Heart right ventricle (tissue), 16 donors: ENCODE measurements around the gene MRPS9. TPM values are rescaled to one million over a fixed set of nuclear protein-coding genes. Genes with fewer than 3 reads are reported as not detected.

Experiments
- ATAC-seq, 8 donors: fragments of 200-7000 bp; cut with Tn5 transposase; one replicate each; pipeline ENCODE4 v1.9.1; 2020; ENCODE audit warnings: mild to moderate bottlenecking in 8 of 8, moderate library complexity in 8 of 8, moderate number of reproducible peaks in 1 of 8
- DNase-seq, 2 donors: peaks; one replicate each; pipeline ENCODE4 v3.0.0-alpha.2; 2020
- H3K27ac ChIP-seq, 10 donors: fragments of 200-600 bp; sonication (generic) in 2 of 10; one replicate each; pipeline versions ENCODE4 v1.5.0 to v1.8.0; 2020 to 2022; ENCODE audit warnings: mild to moderate bottlenecking in 3 of 10
- H3K27me3 ChIP-seq, 7 donors: fragments of 200-600 bp; one replicate each; pipeline ENCODE4 v1.8.0; 2021 to 2022; ENCODE audit warnings: mild to moderate bottlenecking in 2 of 7
- H3K36me3 ChIP-seq, 9 donors: fragments of 200-600 bp; sonication (generic) in 1 of 9; one replicate each; pipeline versions ENCODE4 v1.5.0 to v1.8.0; 2020 to 2022; ENCODE audit warnings: mild to moderate bottlenecking in 2 of 9
- H3K4me1 ChIP-seq, 9 donors: fragments of 200-600 bp; sonication (generic) in 1 of 9; one replicate each; pipeline versions ENCODE4 v1.5.0 to v1.8.0; 2020 to 2022; ENCODE audit warnings: mild to moderate bottlenecking in 4 of 9
- H3K4me3 ChIP-seq, 10 donors: fragments of 200-600 bp; sonication (generic) in 2 of 10; one replicate each; pipeline versions ENCODE4 v1.5.0 to v1.8.0; 2020 to 2022; ENCODE audit warnings: mild to moderate bottlenecking in 7 of 10, moderate library complexity in 2 of 10
- H3K9me3 ChIP-seq, 11 donors: fragments of 200-600 bp in 10 of 11; sonication (generic) in 2 of 11; one replicate each; pipeline versions ENCODE4 v1.5.0 to v1.8.0; 2013 to 2022; ENCODE audit warnings: mild to moderate bottlenecking in 2 of 11, control low read depth in 1 of 11, moderate library complexity in 1 of 11
- WGBS, 2 donors: extraction: QIAGEN DNeasy Blood & Tissue Kit; methylation state at CpG; one replicate each; pipeline ENCODE4 v1.1.7; 2013; ENCODE audit warnings: inconsistent platforms in 1 of 2; 5-methylcytosine and 5-hydroxymethylcytosine counted together
- intact Hi-C, 10 donors: fragments of 100-400 bp; cut with DNase I; formaldehyde crosslinking; loops; one replicate each; pipeline versions ENCODE4 v1.11.1 to v1.14.2; 2022
- polyA plus RNA-seq, 2 donors: library from polyadenylated mRNA; stranded (reverse); fragments of 200-250 nt; gene quantifications; one replicate each; pipeline ENCODE4 v1.2.3, GENCODE V29; 2013
- total RNA-seq, 10 donors: library from RNA; stranded (reverse); fragmentation: NEBNext Ultra II Directional in 3 of 10; extraction: Animal tissue kit (Norgen Biotek cat#: 25700) in 3 of 10; gene quantifications; one replicate each; pipeline versions ENCODE4 v1.2.1 to v1.2.4, GENCODE V29; 2021 to 2023
- TF ChIP-seq, protein P1 (sequence below), 9 donors: fragments of 200-600 bp; sonication (generic) in 2 of 9; IDR thresholded peaks; one replicate each; pipeline versions ENCODE4 v1.5.0 to v1.8.0; 2021 to 2022; ENCODE audit warnings: antibody characterized with exemption in 9 of 9, mild to moderate bottlenecking in 5 of 9, moderate library complexity in 1 of 9
- donor health status: Arrhythmogenic right ventricular cardiomyopathy.
- donor health status: ischemic (EF 13 %, LVEDD 7.1; RV severe dilation, severe dysfunction).
- donor health status: healthy with polysubstance abuse.
- donor health status: DM: no; HTN: yes; CAD: no.
- donor health status: DM: no; HTN: no; CAD: no.
- donor health status: ischemic (EF 25% LVEDD 6.9; RV normal size, moderate dysfunction).
- donor health status: ischemic (EF 25% LVEDD 5.7; RV mildly dilated, moderate dysfunction).
- donor health status: healthy.
- donor health status: DM: yes; HTN: yes; CAD: no.
- donor health status: Ischemic cardiomyopathy.
- donor health status: ischemic (EF 35%, LVEDD 5.7; RV mildly dilated, moderate dysfunction).
- donor health status: nonischemic (EF 11% LVEDD 7.7; RV severe dilation, severe dysfunction).
- donor health status: DM: yes; HTN: yes; CAD: no.
- donor health status: PGD.
- donor health status: ischemic (EF 29% LVEDD 5.4; RV normal size, mild dysfunction).
- donor health status: nonischemic (EF 23%, LVEDD 6.1; RV moderate dilation, normal function).

MRPS9 gene
- total and polyA plus RNA-seq, 12 donors = 43.5 to 89.6 (median 63.3) TPM

DNA sequence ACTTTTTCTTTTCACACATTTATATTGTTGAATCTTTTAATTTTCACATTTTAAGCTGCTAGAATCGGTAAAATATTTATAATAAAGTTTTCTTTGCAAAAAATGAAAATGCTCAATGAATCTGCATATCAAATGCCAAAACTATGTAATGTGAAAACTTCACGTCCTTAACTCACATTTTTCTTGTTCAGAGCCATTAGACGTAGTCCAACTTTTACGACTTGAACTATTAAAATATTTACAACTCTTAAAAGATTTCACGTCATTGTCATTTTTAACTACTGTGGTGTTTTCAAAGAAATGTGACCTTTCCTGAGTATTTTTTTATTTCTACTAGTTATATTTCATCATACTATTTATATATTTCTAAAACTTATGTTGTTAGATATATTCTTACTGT is 54.9 kb downstream of the MRPS9 start:
- intact Hi-C loops = no loop called here
- H3K36me3 ChIP-seq = peaks cover 0 to 85% (median 9%) of the 10 kb centered on the region in 9 donors
- H3K27me3 ChIP-seq = no peaks in the 10 kb centered on the region
- H3K4me1 ChIP-seq = no peaks in the 10 kb centered on the region
- WGBS, 2 donors = 95 to 97% methylated on average over 5 of the region's 5 CpGs
- DNase-seq (no peak), ATAC-seq (no peak)
- no peaks in the 10 kb centered on the region for H3K9me3 ChIP-seq
- no peak overlapping the region for H3K27ac ChIP-seq
- no peak overlapping the region for H3K4me3 ChIP-seq
- TF ChIP-seq, protein P1, sequence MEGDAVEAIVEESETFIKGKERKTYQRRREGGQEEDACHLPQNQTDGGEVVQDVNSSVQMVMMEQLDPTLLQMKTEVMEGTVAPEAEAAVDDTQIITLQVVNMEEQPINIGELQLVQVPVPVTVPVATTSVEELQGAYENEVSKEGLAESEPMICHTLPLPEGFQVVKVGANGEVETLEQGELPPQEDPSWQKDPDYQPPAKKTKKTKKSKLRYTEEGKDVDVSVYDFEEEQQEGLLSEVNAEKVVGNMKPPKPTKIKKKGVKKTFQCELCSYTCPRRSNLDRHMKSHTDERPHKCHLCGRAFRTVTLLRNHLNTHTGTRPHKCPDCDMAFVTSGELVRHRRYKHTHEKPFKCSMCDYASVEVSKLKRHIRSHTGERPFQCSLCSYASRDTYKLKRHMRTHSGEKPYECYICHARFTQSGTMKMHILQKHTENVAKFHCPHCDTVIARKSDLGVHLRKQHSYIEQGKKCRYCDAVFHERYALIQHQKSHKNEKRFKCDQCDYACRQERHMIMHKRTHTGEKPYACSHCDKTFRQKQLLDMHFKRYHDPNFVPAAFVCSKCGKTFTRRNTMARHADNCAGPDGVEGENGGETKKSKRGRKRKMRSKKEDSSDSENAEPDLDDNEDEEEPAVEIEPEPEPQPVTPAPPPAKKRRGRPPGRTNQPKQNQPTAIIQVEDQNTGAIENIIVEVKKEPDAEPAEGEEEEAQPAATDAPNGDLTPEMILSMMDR (IDR thresholded peaks at IDR 0.05) = no peak

DNA sequence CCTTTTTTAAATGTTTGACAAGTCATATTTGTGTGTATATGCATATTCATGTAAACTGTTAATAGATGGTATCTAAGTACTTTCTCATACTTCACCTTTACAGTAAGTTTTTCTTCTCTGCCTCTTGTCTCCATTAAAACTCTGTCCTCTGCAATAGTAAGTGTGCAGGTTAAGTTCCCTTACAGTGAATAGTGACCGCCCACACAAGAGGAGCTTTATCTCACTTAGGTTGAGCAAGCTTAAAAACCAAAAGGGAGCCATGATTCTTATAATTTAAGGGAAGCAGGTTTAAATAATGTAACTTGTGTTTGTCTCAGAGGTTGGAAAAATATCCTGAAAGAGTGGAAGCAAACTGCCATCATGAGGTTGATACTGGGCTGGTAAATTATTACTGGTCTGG is 61.3 kb downstream of the MRPS9 start:
- H3K27ac ChIP-seq = no peak overlapping the region
- 97 to 100% methylated on average over 1 of the region's 1 CpG for WGBS, 2 donors
- intact Hi-C loops = no loop called here
- H3K4me1 ChIP-seq = peaks cover 0 to 3% (median 0%) of the 10 kb centered on the region in 9 donors
- peaks cover 0 to 73% (median 30%) of the 10 kb centered on the region in 9 donors for H3K36me3 ChIP-seq
- no peaks in the 10 kb centered on the region for H3K9me3 ChIP-seq
- TF ChIP-seq, protein P1 (IDR thresholded peaks at IDR 0.05) = no peak
- no peaks in the 10 kb centered on the region for H3K27me3 ChIP-seq
- DNase-seq (no peak), ATAC-seq (no peak)
- H3K4me3 ChIP-seq = no peak overlapping the region

DNA sequence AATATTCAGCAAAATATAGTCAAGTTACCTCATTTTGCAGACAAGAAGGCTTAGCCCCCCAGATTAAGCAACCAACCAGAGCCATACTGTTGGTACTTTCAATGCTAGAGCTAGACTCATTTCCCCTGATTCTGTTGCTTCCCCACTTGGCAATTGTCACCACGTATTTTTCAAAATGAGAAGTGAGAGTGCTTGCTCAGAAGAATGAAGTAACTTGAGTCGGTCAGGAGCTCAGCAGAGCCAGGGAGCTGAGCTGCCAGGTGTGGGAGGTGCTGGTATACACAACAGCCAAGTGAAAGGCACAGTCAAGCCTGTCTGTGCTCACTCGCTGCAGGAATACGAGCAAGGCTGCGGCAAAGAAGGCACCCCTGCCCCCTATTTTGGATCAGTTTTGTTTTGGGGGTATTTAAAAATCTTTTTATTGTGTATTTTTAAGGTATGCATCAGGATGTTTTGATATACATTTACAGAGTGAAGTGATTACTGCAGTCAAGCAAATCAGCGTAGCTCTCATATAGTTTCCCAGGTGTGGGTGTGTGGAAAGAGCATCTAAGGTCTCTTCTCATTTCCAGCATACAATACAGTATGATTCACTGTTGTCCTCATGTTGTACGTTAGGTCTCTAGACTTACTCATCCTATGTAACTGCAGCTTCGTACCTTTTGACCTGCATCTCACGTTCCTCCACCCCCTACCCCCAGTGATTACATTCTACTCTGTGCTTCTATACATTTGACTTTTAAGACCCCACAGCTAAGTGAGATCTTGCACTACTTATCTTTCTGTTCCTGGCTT is 62.4 kb downstream of the MRPS9 start:
- Histone ChIP-seq H3K27me3 (no peaks in the 10 kb centered on the region), H3K9me3 (no peaks in the 10 kb centered on the region), H3K4me3 (no peak overlapping the region), H3K27ac (no peak overlapping the region), H3K36me3 (peaks cover 0 to 65% (median 30%) of the 10 kb centered on the region in 9 donors), H3K4me1 (peaks cover 0 to 3% (median 0%) of the 10 kb centered on the region in 9 donors)
- TF ChIP-seq, protein P1 (IDR thresholded peaks at IDR 0.05) = no peak
- intact Hi-C loops = no loop called here
- ATAC-seq = no peak
- no peak for DNase-seq
- WGBS, 2 donors = 88 to 93% methylated on average over 9 of the region's 9 CpGs

DNA sequence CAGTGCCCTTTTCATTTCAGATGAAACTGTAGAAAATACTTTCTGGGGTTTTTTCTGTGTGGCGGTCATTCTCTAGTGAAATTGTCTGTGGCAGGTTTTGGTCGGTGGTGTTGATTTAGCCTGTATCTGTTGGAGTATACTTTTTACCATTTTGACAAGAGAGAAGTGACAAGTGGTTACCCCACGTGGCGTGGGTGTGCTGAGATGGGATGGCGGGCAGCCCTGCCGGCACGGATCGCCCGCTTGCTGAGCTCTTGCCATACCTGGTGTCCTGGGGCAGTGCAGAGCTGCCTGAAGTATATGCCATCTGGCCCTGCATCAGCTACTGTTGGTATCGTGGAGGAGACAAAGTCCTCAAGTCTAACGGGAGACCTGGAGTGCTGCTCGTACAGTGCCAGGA is 64.1 kb downstream of the MRPS9 start:
- 90 to 91% methylated on average over 12 of the region's 12 CpGs for WGBS, 2 donors

More for the DNA sequence above, 64.1 kb downstream of the MRPS9 start:
- TF ChIP-seq, protein P1 (IDR thresholded peaks at IDR 0.05) = no peak
- peaks cover 0 to 3% (median 0%) of the 10 kb centered on the region in 9 donors for H3K4me1 ChIP-seq
- no peak overlapping the region for H3K4me3 ChIP-seq
- H3K27ac ChIP-seq = no peak overlapping the region
- H3K27me3 ChIP-seq = no peaks in the 10 kb centered on the region
- ATAC-seq (no peak), DNase-seq (no peak)
- peaks cover 0 to 51% (median 30%) of the 10 kb centered on the region in 9 donors for H3K36me3 ChIP-seq
- intact Hi-C loops = no loop called here
- no peaks in the 10 kb centered on the region for H3K9me3 ChIP-seq
